Stimulated activated CD8-positive, alpha-beta memory T cell treated with anti-CD3 and anti-CD28 coated beads, Interleukin-2, amount 100 ng/mL, for 48 hours (primary cell): ENCODE results near the gene INSYN1.
"Not testable (repeated sequence)": the region's sequence is repeated elsewhere in the genome, so short reads cannot be mapped to it uniquely, and the experiment has no call there.

Experiments
- DNase-seq, 2 donors: peaks; one replicate each; pipeline ENCODE4 v3.0.0-alpha.2; 2020; ENCODE audit warnings: low read depth in 2 of 2

The INSYN1 gene

GRCh38 chr15:73749533-73749932 lies 3.6 kb downstream of the INSYN1 start:
- no peak for DNase-seq

- DNase-seq = no peak
These were observed 4.4 kb downstream of the INSYN1 start for GRCh38 chr15:73748730-73749129.

GRCh38 chr15:73747847-73748590 lies 5.1 kb downstream of the INSYN1 start:
- no peak for DNase-seq

GRCh38 chr15:73746883-73747282 lies 6.3 kb downstream of the INSYN1 start:
- no peak for DNase-seq

GRCh38 chr15:73746261-73746660 lies 6.9 kb downstream of the INSYN1 start:
- no peak for DNase-seq

GRCh38 chr15:73745073-73745472 lies 8.1 kb downstream of the INSYN1 start:
- no peak for DNase-seq

GRCh38 chr15:73744293-73744692 lies 8.9 kb downstream of the INSYN1 start:
- DNase-seq = no peak

- no peak for DNase-seq
These were observed 11.8 kb downstream of the INSYN1 start for GRCh38 chr15:73741321-73741836.

GRCh38 chr15:73740152-73741048 lies 12.8 kb downstream of the INSYN1 start:
- no peak for DNase-seq

GRCh38 chr15:73737535-73737934 lies 15.6 kb downstream of the INSYN1 start:
- DNase-seq = no peak

GRCh38 chr15:73732930-73733329 lies 20.2 kb downstream of the INSYN1 start:
- no peak for DNase-seq

GRCh38 chr15:73732051-73732450 lies 21.1 kb downstream of the INSYN1 start:
- DNase-seq = not testable (repeated sequence)

GRCh38 chr15:73727330-73727976 lies 25.7 kb downstream of the INSYN1 start:
- no peak for DNase-seq

- DNase-seq = no peak
These were observed 28.9 kb downstream of the INSYN1 start for GRCh38 chr15:73724212-73724611.

- no peak for DNase-seq
These were observed 30.0 kb downstream of the INSYN1 start for GRCh38 chr15:73723191-73723590.

- DNase-seq = no peak
These were observed 30.7 kb downstream of the INSYN1 start for GRCh38 chr15:73722425-73722824.

GRCh38 chr15:73718694-73719093 lies 34.5 kb downstream of the INSYN1 start:
- no peak for DNase-seq

- DNase-seq = no peak
These were observed 35.3 kb downstream of the INSYN1 start for GRCh38 chr15:73717802-73718201.

- DNase-seq = no peak
These were observed 35.9 kb downstream of the INSYN1 start for GRCh38 chr15:73717206-73717605.

- DNase-seq = no peak
These were observed 36.7 kb downstream of the INSYN1 start for GRCh38 chr15:73716417-73716816.

GRCh38 chr15:73715417-73715816 lies 37.7 kb downstream of the INSYN1 start:
- DNase-seq = no peak

GRCh38 chr15:73714695-73715301 lies 38.4 kb downstream of the INSYN1 start:
- no peak for DNase-seq
